NT2/D1 (cell line): ENCODE measurements around the gene GNAZ.

Experiments
- SUZ12 ChIP-seq: IDR thresholded peaks from 2 replicates; pipeline ENCODE4 v1.6.1; 2011; ENCODE audit not compliant: insufficient read length, insufficient read depth; ENCODE audit errors: extremely low read depth
- YY1 ChIP-seq: IDR thresholded peaks from 2 replicates; pipeline ENCODE4 v1.6.1; 2011; ENCODE audit not compliant: insufficient read length, insufficient read depth
- ZNF274 ChIP-seq: IDR thresholded peaks from 2 replicates; pipeline ENCODE4 v1.6.1; 2011; ENCODE audit warnings: mild to moderate bottlenecking, low read depth, low read length

- no peak for TF ChIP-seq ZNF274
- TF ChIP-seq SUZ12 = no peak
- no peak for TF ChIP-seq YY1
Measured at GRCh38 chr22:23127788-23128187, 57.5 kb downstream of the GNAZ start.
